GM18951 (cell line): ENCODE results near the gene PLA2G4F.

Experiments used
- POLR2A ChIP-seq: IDR thresholded peaks from 4 replicates; pipeline ENCODE4 v1.6.1; 2011; ENCODE audit warnings: mild to moderate bottlenecking; ENCODE audit not compliant: insufficient read length, insufficient read depth; ENCODE audit errors: extremely low read depth
- in situ Hi-C: fragments of 300-500 bp; cut with MboI; formaldehyde crosslinking; loops from one replicate; pipeline ENCODE4 v1.12.0; 2022; ENCODE audit warnings: low sequenced_read_pairs, mixed read lengths, inconsistent platforms; ENCODE audit not compliant: unreplicated experiment

The PLA2G4F gene

DNA sequence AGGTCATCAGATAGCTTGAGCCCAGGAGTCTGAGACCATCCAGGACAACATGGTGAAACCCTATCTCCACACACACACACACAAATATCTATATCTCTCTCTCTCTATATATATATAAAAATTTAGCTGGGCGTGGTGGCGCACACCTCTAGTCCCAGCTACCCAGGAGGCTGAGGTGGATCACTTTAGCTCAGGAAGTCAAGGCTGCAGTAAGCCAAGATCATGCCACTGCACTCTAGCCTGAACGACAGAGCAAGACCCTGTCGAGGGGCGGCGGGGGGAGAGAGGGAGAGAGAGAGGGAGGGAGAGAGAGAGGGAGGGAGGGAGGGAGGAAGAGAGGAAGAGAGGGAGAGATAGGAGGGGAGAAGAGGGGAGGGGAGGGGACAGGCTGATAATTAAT is 28.0 kb downstream of the PLA2G4F start:
- no peak for TF ChIP-seq POLR2A
- in situ Hi-C loops, result no loop called here

DNA sequence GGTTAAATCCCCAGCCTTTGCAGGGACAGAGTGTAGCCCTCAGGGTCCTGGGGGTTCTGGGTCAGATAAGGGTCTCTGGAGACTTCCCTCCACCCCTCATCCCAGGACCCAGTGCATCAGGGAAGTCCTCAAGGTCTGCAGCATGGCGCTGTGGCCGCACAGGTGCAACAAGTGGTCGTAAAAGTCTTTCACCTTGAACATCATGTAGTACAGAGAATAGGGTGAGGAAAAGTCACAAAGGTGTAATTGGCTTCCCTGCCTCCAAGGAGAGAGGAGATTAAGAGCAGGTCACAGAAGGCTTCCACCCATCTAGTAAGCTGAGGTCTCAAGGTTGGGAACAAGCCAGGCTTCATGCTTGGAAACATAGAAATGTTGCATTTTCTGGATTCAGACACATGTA is 32.9 kb downstream of the PLA2G4F start:
- no peak for TF ChIP-seq POLR2A
- in situ Hi-C loops, result no loop called here

DNA sequence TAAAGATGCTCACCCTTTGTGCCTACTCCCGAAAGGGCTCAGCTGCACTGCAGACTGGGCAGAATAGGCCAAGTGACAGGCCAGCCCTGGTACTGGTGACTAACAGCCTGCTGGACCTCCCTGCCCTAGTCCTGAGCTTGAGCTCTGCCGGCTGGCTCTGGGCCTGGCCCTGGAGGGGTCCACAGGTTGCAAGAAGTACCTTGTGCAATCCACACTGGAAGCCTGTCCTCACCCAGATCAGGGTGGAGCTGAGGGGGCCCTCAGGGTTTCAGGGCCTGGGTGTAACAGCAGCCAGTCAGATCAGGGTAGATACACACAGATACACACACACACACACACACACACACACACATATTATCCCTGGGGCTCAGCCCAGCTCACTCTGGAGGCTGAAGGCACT is 34.8 kb downstream of the PLA2G4F start:
- in situ Hi-C loops, result no loop called here
- TF ChIP-seq POLR2A, result no peak

DNA sequence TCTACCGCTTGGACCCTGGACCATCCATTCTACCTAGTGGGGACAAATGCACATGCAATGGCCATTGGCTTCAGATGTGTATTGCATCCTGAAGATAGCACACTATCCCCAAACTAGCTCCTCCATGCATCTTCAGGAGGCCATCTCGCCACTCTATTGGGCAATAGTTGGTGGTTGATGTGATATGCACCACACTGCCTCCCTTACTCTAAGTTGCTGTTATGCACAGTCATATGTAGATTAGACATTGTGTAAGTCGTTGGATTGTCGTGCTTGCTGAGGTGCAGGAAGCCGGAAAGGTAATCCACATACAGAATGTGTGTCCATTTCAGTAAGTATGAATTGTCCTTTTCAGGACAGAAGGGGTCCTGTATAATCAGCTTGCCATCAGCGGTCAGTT is 35.4 kb downstream of the PLA2G4F start:
- no peak for TF ChIP-seq POLR2A
- in situ Hi-C loops, result no loop called here

DNA sequence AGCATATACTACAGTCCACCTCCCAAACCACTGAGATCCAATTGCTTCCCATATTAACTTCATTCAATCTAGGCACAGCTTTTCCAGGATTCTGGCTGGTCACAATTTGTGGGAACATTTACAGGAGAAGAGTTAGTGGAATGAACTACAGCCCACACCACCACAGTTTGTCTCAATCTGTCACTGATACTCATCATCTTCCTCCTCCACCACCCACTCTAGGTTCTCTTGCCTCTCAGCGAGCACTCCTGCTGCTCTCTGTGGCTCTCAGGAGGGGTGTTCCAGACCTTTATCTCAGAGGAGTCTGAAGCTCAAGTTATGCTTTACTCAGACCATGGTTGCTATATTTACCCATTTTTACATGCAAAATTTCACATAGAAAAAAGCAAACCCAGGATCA is 36.2 kb downstream of the PLA2G4F start:
- in situ Hi-C loops, result no loop called here
- no peak for TF ChIP-seq POLR2A

DNA sequence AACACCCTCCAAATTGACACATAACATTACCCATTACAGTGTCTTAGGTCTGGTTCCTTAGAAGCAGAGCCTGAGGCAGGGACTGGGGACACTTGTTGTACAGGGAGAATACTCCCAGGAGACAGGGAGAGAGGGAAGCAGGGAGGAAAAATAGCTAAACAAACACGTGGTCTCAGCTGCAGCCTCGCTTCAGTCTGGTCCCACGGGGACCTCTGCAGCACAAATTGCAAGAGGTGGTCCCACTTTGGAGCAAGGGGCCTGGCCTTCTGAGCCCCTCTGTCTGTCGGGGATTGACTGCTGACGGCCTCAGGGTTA is 37.0 kb downstream of the PLA2G4F start:
- TF ChIP-seq POLR2A, result no peak
- in situ Hi-C loops, result no loop called here

DNA sequence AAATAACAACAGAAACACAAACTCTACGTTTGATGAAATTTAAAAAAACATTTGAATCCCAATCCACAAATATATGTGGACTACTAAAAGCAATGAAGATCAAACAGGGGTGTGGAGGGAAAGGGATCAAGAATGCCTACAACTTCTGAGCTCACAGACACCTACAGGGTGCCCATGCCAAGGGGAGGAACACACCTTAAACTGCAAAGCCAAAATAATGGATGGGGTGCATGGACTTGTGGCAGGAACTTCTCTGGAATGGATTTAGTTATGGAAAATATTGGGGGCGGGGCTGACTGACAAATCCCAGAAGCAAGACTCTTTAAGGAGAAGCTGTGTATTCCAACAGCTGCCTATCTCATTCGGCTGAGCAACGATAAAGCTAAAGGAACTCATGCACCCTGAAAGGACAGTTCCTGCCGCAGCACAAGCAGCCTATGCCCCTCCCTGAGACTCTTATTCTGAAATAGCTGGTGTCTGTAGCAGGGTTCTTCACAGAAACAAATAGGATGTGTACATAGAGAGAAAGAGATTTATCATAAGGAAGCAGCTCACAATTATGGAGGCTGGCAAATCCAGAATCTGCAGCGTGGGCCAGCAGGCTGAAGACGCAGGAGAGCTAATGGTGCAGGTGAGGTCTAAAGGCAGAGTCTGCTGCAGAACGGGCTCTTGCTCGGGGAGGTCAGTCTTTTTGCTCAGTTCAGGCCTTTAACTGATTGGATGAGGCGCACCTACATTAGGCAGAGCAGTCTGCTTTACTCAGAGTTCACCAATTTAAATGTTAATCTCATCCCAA is 37.6 kb downstream of the PLA2G4F start:
- no peak for TF ChIP-seq POLR2A
- in situ Hi-C loops, result no loop called here

DNA sequence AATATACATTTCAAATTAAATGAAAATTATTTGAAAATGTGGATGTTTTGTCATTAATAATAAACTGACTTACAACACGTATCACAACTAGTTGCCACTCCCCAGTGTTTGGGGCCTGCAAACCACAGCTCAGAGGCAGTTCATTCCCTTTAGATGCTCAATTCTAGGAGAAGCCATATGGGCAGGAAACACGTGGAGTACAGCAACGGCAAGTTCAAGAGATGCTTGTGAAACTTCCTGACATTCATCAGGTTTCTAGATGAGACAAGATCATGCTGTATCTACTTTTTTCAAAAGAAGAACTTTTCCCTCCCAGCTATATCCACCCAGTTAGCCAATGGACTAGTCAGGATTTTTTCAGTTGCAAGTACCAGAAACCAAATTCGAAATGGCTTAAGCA is 44.5 kb downstream of the PLA2G4F start:
- TF ChIP-seq POLR2A, result no peak
- in situ Hi-C loops, result no loop called here

DNA sequence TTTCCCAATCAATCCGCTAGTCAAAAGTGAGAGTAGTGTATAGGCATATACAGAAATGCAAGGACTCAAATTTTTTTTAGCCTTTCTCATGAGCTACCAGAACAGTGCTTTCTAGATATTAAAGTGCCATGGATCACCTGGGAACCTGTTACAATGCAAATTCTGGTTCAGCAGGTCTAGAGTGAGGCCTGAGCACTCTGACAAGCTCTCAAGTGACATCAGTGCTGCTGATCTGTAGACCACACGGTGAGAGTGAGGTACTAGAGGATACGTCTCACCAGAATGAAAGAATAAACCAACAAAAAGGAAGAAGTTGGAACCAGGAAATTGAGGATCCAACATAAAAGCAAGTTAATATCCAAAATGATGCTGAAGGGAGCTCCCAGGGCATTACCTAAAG is 46.1 kb downstream of the PLA2G4F start:
- no peak for TF ChIP-seq POLR2A
- in situ Hi-C loops, result no loop called here

DNA sequence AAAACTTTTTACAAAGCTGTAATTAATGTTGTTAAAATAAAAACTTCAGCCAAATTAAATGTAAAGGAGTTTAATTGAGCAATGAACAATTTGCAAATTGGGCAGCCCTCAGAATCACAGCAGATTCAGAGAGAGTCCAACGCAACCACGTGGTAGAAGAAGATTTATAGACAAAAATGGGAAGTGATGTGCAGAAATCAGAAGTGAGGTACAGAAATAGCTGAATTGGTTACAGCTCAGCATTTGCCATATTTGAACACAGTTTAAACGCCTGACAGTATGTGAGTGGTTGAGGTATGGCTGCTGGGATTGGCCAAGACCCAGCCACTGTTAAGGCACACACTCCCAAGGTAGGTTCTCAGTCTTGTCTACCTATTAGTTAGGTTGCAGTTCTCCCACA is 47.6 kb downstream of the PLA2G4F start:
- no peak for TF ChIP-seq POLR2A
- in situ Hi-C loops, result no loop called here

DNA sequence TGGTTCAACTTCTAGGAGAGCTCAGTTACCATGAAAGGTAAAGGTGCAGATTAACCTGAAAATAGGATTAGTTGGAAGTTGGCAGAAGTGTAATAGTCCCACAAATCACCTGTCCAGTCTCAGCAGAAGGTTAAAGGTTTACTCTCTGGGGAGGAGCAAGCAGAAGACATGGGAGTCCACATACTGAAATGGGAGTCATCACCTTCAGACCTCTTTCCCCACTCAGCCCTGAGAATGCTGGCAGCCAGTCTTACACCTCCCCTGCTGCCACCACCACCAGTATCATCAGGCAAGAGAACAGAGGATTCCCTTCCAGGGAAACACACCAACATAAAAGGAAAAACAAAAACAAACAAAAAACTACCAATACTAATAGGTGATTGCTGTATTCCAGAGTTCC is 48.2 kb downstream of the PLA2G4F start:
- no peak for TF ChIP-seq POLR2A
- in situ Hi-C loops, result no loop called here

DNA sequence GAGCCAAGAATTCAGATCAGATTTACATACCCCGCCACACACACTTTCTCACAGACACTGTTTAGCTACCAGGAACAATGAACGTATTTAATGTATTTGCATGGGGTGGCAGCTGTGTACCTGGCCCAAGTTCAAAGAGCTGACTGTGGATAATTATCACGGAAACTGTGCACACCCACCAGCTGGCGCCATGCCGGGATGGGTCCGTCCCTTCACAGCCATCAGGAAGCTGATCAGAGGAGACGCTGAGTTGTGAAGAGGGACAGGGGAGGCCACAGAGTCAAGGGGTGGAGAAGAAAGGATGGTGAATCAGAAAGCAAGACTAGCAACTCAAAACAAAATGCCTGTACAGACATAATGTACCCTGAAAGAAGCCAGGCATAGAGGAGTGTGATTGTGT is 49.0 kb downstream of the PLA2G4F start:
- in situ Hi-C loops, result no loop called here
- TF ChIP-seq POLR2A, result no peak

DNA sequence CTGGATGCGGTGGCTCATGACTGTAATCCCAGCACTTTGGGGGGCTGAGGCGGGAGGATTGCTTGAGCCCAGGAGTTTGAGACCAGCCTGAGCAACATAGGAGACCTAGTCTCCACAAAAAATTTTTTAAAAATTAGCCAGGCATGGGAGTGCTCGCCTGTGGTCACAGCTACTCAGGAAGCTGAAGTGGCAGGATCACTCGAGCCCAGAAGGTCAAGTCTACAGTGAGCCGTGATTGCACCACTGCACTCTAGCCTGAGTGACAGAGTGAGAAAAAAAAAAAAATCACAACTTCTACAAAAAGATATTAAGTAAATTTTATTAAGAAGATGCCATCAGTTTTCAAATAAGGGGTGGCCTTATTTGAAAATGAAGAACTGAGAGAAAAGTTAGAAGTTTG is 50.1 kb downstream of the PLA2G4F start:
- in situ Hi-C loops, result no loop called here
- no peak for TF ChIP-seq POLR2A

DNA sequence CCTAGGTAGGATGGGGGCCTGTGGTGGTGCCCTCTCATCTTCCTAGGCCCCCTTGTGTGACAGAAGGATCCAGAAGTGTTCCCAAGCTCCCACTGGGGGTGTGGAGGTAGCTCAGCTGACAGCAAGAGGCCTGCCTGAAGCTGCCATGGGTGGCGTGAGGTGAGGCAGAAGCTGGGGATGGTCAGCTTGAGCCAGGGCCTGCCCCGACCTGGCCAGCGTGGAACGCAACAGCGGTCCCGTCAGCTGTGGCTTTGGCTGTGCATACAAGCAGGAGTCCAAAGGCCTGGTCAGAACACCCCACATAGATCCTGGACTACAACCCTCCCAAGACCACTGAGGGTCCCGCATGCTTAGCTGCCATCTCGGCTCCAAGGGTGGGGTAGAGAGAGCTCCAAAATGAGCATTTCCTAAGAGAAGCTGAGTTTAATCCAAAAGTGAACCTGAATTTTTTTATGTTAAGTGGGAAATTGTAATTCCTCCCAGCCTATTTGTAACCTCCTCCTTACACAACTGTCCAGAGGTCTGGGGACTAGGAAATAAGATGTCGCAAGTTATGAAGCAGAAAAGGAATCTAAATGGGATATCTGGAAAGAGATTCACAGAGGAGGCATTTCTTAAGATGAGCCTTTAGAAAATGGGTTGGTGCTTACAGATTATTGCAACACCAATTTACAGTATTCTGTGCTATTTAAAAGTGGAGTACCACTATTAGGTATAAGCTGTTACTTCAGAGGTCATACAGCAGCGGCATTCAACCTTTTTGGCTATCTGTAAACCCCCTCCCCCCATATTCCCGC is 52.1 kb downstream of the PLA2G4F start:
- in situ Hi-C loops, result no loop called here
- TF ChIP-seq POLR2A, result no peak
